ENCODE measurements around the gene SMAD3.

Gene SMAD3

DNA sequence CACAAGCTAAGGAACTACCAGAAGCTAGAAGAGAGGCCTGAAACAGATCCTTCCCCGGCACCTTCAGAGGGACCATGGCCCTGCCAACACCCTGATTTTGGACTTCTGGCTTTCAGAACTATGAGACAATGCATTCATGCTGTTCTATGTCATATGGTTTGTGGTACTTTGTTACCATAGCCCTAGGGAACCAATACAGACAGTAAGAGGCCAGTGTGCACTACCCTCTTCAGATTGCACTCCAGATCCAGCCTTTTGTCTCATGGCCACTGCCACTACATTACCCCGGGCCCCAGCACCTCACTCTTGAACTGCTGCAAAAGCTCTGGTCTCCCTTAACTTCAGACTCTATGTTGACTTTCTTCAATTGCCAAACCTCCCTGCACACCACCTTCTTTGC, 165.1 kb downstream of the SMAD3 start:
- DNase-seq (ENCODE audit: low read depth, low spot score): no peak

DNA sequence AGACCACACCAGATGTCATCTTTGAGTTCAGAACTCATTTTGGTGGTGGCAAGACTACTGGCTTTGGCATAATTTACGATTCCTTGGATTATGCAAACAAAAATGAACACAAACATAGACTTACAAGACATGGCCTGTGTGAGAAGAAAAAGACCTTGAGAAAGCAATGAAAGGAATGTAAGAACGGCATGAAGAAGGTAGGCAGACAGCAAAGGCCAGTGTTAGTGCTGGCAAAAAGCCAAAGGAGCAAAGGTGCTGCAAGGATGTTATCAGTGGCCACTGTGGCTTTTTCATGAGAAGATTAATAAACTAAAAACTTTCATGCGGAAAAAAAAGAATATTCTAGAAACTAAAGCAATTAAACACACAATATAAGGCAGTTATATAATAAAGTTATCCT, 167.2 kb downstream of the SMAD3 start:
- no peak for DNase-seq (ENCODE audit: low read depth, low spot score)

DNA sequence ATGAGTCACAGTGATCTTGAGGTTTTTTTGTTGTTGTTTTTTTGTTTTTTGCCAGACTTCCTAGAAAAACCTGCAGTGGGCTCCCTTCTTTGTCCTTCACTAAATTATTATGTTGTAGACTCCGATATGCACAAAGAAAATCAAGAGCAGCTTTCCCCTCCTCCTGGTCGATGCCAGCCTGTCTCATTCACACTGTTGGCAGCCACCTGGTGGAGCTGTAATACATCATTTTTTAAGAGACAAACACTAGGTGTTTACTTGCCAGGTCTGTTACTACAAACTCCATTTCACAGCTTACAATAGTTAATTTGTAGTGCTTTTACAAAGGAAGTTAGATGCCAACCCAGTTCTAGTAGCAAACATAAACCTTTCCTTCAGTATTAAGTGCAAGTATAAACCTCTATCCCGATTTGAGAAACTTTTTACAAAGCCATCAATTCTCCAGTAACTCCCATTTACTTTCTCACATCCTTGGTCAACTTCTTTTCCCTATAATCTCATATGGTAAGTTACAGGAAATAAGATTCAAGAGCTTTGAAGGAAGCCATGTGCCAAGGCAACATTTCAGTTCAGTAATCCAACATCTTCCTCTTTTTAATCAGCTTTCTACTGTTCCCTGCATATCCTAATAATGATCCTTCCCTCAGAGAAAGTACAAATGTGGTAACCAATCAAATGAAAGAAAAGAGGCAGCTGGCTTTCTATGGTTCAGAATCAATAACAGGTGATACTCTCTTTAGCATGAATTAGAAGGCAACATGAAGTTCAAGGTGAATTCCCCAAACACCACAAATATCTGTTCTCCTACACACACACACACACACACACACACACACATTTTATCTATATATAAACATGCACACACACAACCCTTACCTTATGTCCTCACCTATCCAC, 175.1 kb downstream of the SMAD3 start:
- no peak for DNase-seq (ENCODE audit: low read depth, low spot score)

DNA sequence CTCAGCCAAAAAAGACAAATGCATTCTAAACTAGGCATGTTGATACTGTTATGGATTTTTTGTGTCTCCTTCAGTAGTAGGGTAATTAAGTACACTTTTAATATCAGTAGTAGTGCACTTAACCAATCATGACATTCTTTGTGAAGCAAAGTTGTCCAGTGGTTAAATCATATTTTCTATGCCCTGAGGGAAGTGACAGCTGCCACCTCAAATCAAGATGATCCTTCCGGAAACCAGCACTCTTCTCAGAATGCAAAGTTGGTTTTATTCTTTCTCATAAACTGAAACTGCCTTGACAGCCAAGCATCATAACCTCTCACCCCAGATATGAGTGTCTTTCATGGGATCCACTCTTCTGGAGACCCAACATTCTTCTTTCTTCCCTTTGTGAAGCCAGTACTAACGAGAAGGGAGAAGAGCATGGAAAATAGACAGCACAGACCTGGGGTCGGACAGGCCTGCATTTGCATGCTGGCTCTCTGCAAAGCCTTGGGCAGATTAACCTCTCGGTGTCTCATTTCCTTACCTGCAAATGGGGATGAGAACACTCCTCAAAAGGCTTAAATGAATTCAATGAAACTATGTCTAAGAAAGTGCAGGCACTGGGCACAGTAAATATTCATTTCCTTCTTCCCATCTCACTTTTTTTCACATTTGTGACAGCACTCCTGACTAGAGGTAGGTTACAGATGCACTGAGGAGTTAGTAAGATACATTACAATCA, 175.9 kb downstream of the SMAD3 start:
- peak; percentile 11 for DNase-seq (ENCODE audit: low read depth, low spot score)

DNA sequence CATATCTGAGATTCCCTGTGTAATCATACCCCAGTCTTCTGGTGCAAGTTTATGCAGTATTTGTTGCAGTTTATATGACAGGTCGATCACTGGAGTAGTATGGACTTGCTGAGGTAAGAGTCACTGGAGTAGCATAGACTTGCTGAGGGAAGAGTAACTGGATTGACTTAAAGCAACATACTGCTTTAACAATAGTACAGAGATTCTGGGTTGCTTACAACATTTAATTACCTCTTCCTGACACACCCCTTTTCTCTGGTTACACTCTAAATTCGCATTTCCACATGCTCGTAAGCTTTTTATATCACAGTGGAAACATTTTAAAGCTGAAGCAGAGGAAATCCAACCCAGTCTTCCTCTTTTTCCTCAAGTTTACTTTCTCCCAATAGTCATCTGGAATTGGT, 177.3 kb downstream of the SMAD3 start:
- no peak for DNase-seq (ENCODE audit: low read depth, low spot score)
